WTC11 (cell line): ENCODE data around the gene CACNA2D3. TPM values are rescaled to one million over a fixed set of nuclear protein-coding genes. Genes with fewer than 3 reads are reported as not detected.

Experiments used
- ATAC-seq: fragments of 200-7000 bp; cut with Tn5 transposase; 2 replicates; pipeline ENCODE4 v1.10.0; 2021; ENCODE audit warnings: mild to moderate bottlenecking, moderate library complexity
- CTCF ChIA-PET: fragments of 300-600 bp; sonication (Branson Sonifier 250); formaldehyde crosslinking; loops from one replicate; lab custom pipeline; 2021; ENCODE audit warnings: antibody characterized with exemption; lab: Charles Lee
- POLR2A ChIA-PET: fragments of 350-600 bp; sonication (Branson Sonifier 250); formaldehyde crosslinking; loops from one replicate; lab custom pipeline; 2021; ENCODE audit warnings: antibody characterized with exemption; lab: Charles Lee
- DNase-seq: peaks from one replicate; pipeline ENCODE4 v3.0.0; 2021; ENCODE audit warnings: low spot score
- H3K27ac Mint-ChIP-seq: 2 replicates; pipeline ENCODE4 v1.8.0; 2021; ENCODE audit warnings: mixed read lengths
- H3K27me3 Mint-ChIP-seq: 2 replicates; pipeline ENCODE4 v1.8.0; 2021; ENCODE audit warnings: low read depth, mild to moderate bottlenecking, moderate library complexity, mixed read lengths
- H3K36me3 Mint-ChIP-seq: 2 replicates; pipeline ENCODE4 v1.8.0; 2021; ENCODE audit warnings: mixed read lengths
- H3K4me1 Mint-ChIP-seq: 2 replicates; pipeline ENCODE4 v1.8.0; 2022; ENCODE audit warnings: mixed read lengths
- H3K4me3 Mint-ChIP-seq: 2 replicates; pipeline ENCODE4 v1.8.0; 2021; ENCODE audit warnings: mild to moderate bottlenecking, moderate library complexity, mixed read lengths
- H3K9me3 Mint-ChIP-seq: 2 replicates; pipeline ENCODE4 v1.8.0; 2021; ENCODE audit warnings: mixed read lengths
- E2F4 ChIP-seq: sonication (generic); formaldehyde crosslinking; IDR thresholded peaks from 2 replicates; pipeline ENCODE4 v1.8.1; 2022; ENCODE audit warnings: low read depth, mild to moderate bottlenecking, moderate library complexity, missing genetic modification reagents, borderline replicate concordance
- ELF4 ChIP-seq: sonication (generic); formaldehyde crosslinking; IDR thresholded peaks from 2 replicates; pipeline ENCODE4 v1.8.1; 2022; ENCODE audit warnings: low read depth, mild to moderate bottlenecking, moderate library complexity, missing genetic modification reagents
- ERG ChIP-seq: fragments of 250-450 bp; sonication (Bioruptor Pico); IDR thresholded peaks from 2 replicates; pipeline ENCODE4 v1.8.0; 2021; ENCODE audit warnings: mild to moderate bottlenecking
- ESRRA ChIP-seq: sonication (generic); formaldehyde crosslinking; IDR thresholded peaks from 2 replicates; pipeline ENCODE4 v1.8.1; 2022; ENCODE audit warnings: mild to moderate bottlenecking, missing genetic modification reagents, borderline replicate concordance
- GRHL2 ChIP-seq: fragments of 250-450 bp; sonication (Bioruptor Pico); IDR thresholded peaks from 2 replicates; pipeline ENCODE4 v1.8.0; 2022; ENCODE audit warnings: mild to moderate bottlenecking, moderate library complexity; ENCODE audit not compliant: insufficient replicate concordance, severe bottlenecking
- GTF2I ChIP-seq: fragments of 250-450 bp; sonication (Bioruptor Pico); conservative IDR thresholded peaks from 2 replicates; pipeline ENCODE4 v1.4.0; 2021; ENCODE audit warnings: mild to moderate bottlenecking
- HMGXB4 ChIP-seq: sonication (generic); formaldehyde crosslinking; IDR thresholded peaks from 2 replicates; pipeline ENCODE4 v1.8.1; 2023; ENCODE audit warnings: mild to moderate bottlenecking, moderate library complexity, missing genetic modification reagents
- MYBL2 ChIP-seq: sonication (generic); formaldehyde crosslinking; IDR thresholded peaks from 2 replicates; pipeline ENCODE4 v1.8.1; 2023; ENCODE audit warnings: mild to moderate bottlenecking, moderate library complexity, missing genetic modification reagents
- NFATC4 ChIP-seq: fragments of 250-450 bp; sonication (Bioruptor Pico); IDR thresholded peaks from 2 replicates; pipeline ENCODE4 v1.9.0; 2021; ENCODE audit warnings: mild to moderate bottlenecking
- NR3C1 ChIP-seq: sonication (generic); formaldehyde crosslinking; conservative IDR thresholded peaks from 2 replicates; pipeline ENCODE4 v1.8.1; 2023; ENCODE audit warnings: low read depth, mild to moderate bottlenecking, missing genetic modification reagents
- OVOL2 ChIP-seq: fragments of 250-450 bp; sonication (Bioruptor Pico); IDR thresholded peaks from 2 replicates; pipeline ENCODE4 v1.9.0; 2021; ENCODE audit warnings: mild to moderate bottlenecking, borderline replicate concordance
- RORB ChIP-seq: fragments of 250-450 bp; sonication (Bioruptor Pico); IDR thresholded peaks from 2 replicates; pipeline ENCODE4 v1.9.0; 2021; ENCODE audit warnings: mild to moderate bottlenecking
- TEAD1 ChIP-seq: sonication (generic); formaldehyde crosslinking; IDR thresholded peaks from 2 replicates; pipeline ENCODE4 v1.8.0; 2022; ENCODE audit warnings: mild to moderate bottlenecking, missing genetic modification reagents
- USF1 ChIP-seq: sonication (generic); formaldehyde crosslinking; IDR thresholded peaks from 2 replicates; pipeline ENCODE4 v1.8.0; 2022; ENCODE audit warnings: mild to moderate bottlenecking, missing genetic modification reagents
- ZBTB43 ChIP-seq: sonication (generic); formaldehyde crosslinking; IDR thresholded peaks from 2 replicates; pipeline ENCODE4 v1.8.1; 2023; ENCODE audit warnings: mild to moderate bottlenecking, missing genetic modification reagents
- ZNF138 ChIP-seq: sonication (generic); formaldehyde crosslinking; conservative IDR thresholded peaks from 2 replicates; pipeline ENCODE4 v1.8.1; 2022; ENCODE audit warnings: mild to moderate bottlenecking, moderate library complexity, missing genetic modification reagents
- ZNF232 ChIP-seq: sonication (generic); formaldehyde crosslinking; IDR thresholded peaks from 2 replicates; pipeline ENCODE4 v1.8.0; 2022; ENCODE audit warnings: mild to moderate bottlenecking, missing genetic modification reagents
- ZNF317 ChIP-seq: sonication (generic); formaldehyde crosslinking; IDR thresholded peaks from 2 replicates; pipeline ENCODE4 v1.8.1; 2023; ENCODE audit warnings: low read depth, mild to moderate bottlenecking, moderate library complexity, missing genetic modification reagents, borderline replicate concordance
- ZNF396 ChIP-seq: fragments of 250-450 bp; sonication (Bioruptor Pico); IDR thresholded peaks from 2 replicates; pipeline ENCODE4 v1.8.0; 2021; ENCODE audit warnings: mild to moderate bottlenecking, moderate library complexity, borderline replicate concordance
- ZNF671 ChIP-seq: fragments of 250-450 bp; sonication (Bioruptor Pico); IDR thresholded peaks from 2 replicates; pipeline ENCODE4 v1.8.0; 2021; ENCODE audit warnings: mild to moderate bottlenecking
- ZSCAN18 ChIP-seq: fragments of 250-450 bp; sonication (Bioruptor Pico); IDR thresholded peaks from 2 replicates; pipeline ENCODE4 v2.1.2; 2022; ENCODE audit warnings: mild to moderate bottlenecking, moderate library complexity
- total RNA-seq: library from RNA; stranded (reverse); gene quantifications from 3 replicates; pipeline ENCODE4 v1.2.3, GENCODE V29; 2021

The CACNA2D3 gene
- total RNA-seq, 1 experiment from 2014 or later: 5.0 TPM

GRCh38 chr3:54564374-54564925 is 442.1 kb downstream of the CACNA2D3 start:
- DNase-seq: no peak
- Mint-ChIP-seq H3K36me3 (no peaks in the 10 kb centered on the region), H3K27me3 (no peaks in the 10 kb centered on the region), H3K4me1 (0 out of 2 replicates have a peak, but pooled peaks cover 3% of the 10 kb centered on the region), H3K4me3 (no peak overlapping the region)
- TF ChIP-seq ZNF317 (CRISPR knock-in tag): no peak
- TF ChIP-seq ZNF138 (CRISPR knock-in tag): no peak
- TF ChIP-seq TEAD1: no peak
- no peak for TF ChIP-seq MYBL2 (CRISPR knock-in tag)
- TF ChIP-seq ZNF232 (CRISPR knock-in tag): no peak
- TF ChIP-seq E2F4 (CRISPR knock-in tag): no peak
- TF ChIP-seq, all 79 proteins: peak for 0
- ChIA-PET CTCF (no interaction called here), POLR2A (no interaction called here)
- no peak overlapping the region for H3K27ac Mint-ChIP-seq
- no peak for ATAC-seq
- H3K9me3 Mint-ChIP-seq: peaks cover 10% of the 10 kb centered on the region; the same call in 1 of the 2 replicates

- H3K36me3 Mint-ChIP-seq: no peaks in the 10 kb centered on the region
- ATAC-seq (no peak), DNase-seq (no peak)
- no peaks in the 10 kb centered on the region for H3K27me3 Mint-ChIP-seq
- H3K4me1 Mint-ChIP-seq: 0 out of 2 replicates have a peak, but pooled peaks cover 3% of the 10 kb centered on the region
- TF ChIP-seq ZBTB43 (CRISPR knock-in tag): no peak
- TF ChIP-seq RORB (CRISPR knock-in tag): no peak
- TF ChIP-seq ZNF232 (CRISPR knock-in tag): no peak
- no peak for TF ChIP-seq GTF2I (CRISPR knock-in tag)
- no peak for TF ChIP-seq GRHL2 (CRISPR knock-in tag)
- no peak for TF ChIP-seq E2F4 (CRISPR knock-in tag)
- no peak for TF ChIP-seq ERG (CRISPR knock-in tag)
- TF ChIP-seq HMGXB4 (CRISPR knock-in tag): no peak
- TF ChIP-seq ZSCAN18 (CRISPR knock-in tag): no peak
- TF ChIP-seq USF1: no peak
- TF ChIP-seq NR3C1: no peak
- no peak for TF ChIP-seq ZNF396 (CRISPR knock-in tag)
- no peak for TF ChIP-seq ESRRA (CRISPR knock-in tag)
- TF ChIP-seq ZNF671 (CRISPR knock-in tag): no peak
- TF ChIP-seq NFATC4 (CRISPR knock-in tag): no peak
- TF ChIP-seq ZNF317 (CRISPR knock-in tag): no peak
- TF ChIP-seq MYBL2 (CRISPR knock-in tag): no peak
- no peak for TF ChIP-seq OVOL2
- no peak for TF ChIP-seq ELF4 (CRISPR knock-in tag)
- ChIA-PET POLR2A (no interaction called here), CTCF (no interaction called here)
- peaks cover 7% of the 10 kb centered on the region; the same call in 1 of the 2 replicates for H3K9me3 Mint-ChIP-seq
- H3K4me3 Mint-ChIP-seq: no peak overlapping the region
- no peak overlapping the region for H3K27ac Mint-ChIP-seq
These were observed 443.6 kb downstream of the CACNA2D3 start for GRCh38 chr3:54565956-54566355.
